GM23338 (cell line): ENCODE results near the gene ZEB2. TPM values are rescaled to one million over a fixed set of nuclear protein-coding genes. Genes with fewer than 3 reads are reported as not detected.

ENCODE experiments used
- ATAC-seq: fragments of 200-7000 bp; cut with Tn5 transposase; 3 replicates; pipeline ENCODE4 v1.9.1; 2020
- DNase-seq: peaks from one replicate; pipeline ENCODE4 v3.0.0-alpha.2; 2015; ENCODE audit warnings: low spot score
- H2AFZ ChIP-seq: fragments of 200-600 bp; sonication (generic); 2 replicates; pipeline ENCODE4 v1.8.0; 2016; ENCODE audit warnings: antibody characterized with exemption, mild to moderate bottlenecking, moderate library complexity
- H3F3A ChIP-seq: fragments of 200-600 bp; sonication (generic); replicated peaks from 2 replicates; pipeline ENCODE4 v1.8.0; 2017; ENCODE audit warnings: antibody characterized with exemption, mixed run types, low read depth
- H3K27ac ChIP-seq: fragments of 200-600 bp; sonication (generic); 2 replicates; pipeline ENCODE4 v1.6.1; 2016; ENCODE audit warnings: low read depth
- H3K27me3 ChIP-seq: fragments of 200-600 bp; sonication (generic); 2 replicates; pipeline ENCODE4 v1.8.0; 2016; ENCODE audit warnings: mild to moderate bottlenecking, mixed run types, moderate library complexity; ENCODE audit not compliant: insufficient read depth
- H3K36me3 ChIP-seq: fragments of 200-600 bp; sonication (generic); 2 replicates; pipeline ENCODE4 v1.8.0; 2016; ENCODE audit warnings: mild to moderate bottlenecking; ENCODE audit not compliant: insufficient read depth
- H3K4me1 ChIP-seq: fragments of 200-600 bp; sonication (generic); 2 replicates; pipeline ENCODE4 v1.8.0; 2016; ENCODE audit warnings: mild to moderate bottlenecking, moderate library complexity; ENCODE audit not compliant: insufficient read depth
- H3K4me2 ChIP-seq: fragments of 200-600 bp; sonication (generic); 2 replicates; pipeline ENCODE4 v1.7.1; 2017; ENCODE audit warnings: mixed run types
- H3K4me3 ChIP-seq: fragments of 200-600 bp; sonication (generic); 2 replicates; pipeline ENCODE4 v1.6.1; 2016; ENCODE audit warnings: mixed run types
- H3K79me2 ChIP-seq: fragments of 200-600 bp; sonication (generic); replicated peaks from 2 replicates; pipeline ENCODE4 v1.8.0; 2017; ENCODE audit warnings: mild to moderate bottlenecking; ENCODE audit not compliant: insufficient read depth
- H3K9me2 ChIP-seq: fragments of 200-600 bp; sonication (generic); 2 replicates; pipeline ENCODE4 v1.8.0; 2017; ENCODE audit not compliant: insufficient read depth
- H4K20me1 ChIP-seq: fragments of 200-600 bp; sonication (generic); replicated peaks from 2 replicates; pipeline ENCODE4 v1.8.0; 2017; ENCODE audit warnings: mild to moderate bottlenecking; ENCODE audit not compliant: insufficient read depth
- H3K27ac Mint-ChIP-seq: 2 replicates; pipeline ENCODE4 v1.8.0; 2020; ENCODE audit warnings: inconsistent platforms, mild to moderate bottlenecking, moderate library complexity, mixed read lengths
- H3K27me3 Mint-ChIP-seq: 3 replicates; pipeline ENCODE4 v1.8.0; 2022; ENCODE audit warnings: low read depth, mild to moderate bottlenecking, moderate library complexity, mixed read lengths, inconsistent platforms; ENCODE audit not compliant: insufficient read depth, poor library complexity
- H3K36me3 Mint-ChIP-seq: 3 replicates; pipeline ENCODE4 v1.8.0; 2021; ENCODE audit warnings: low read depth, mild to moderate bottlenecking, inconsistent platforms, moderate library complexity, mixed read lengths
- H3K4me1 Mint-ChIP-seq: 3 replicates; pipeline ENCODE4 v1.8.0; 2020; ENCODE audit warnings: mild to moderate bottlenecking, inconsistent platforms, mixed read lengths
- H3K4me3 Mint-ChIP-seq: 3 replicates; pipeline ENCODE4 v1.8.0; 2021; ENCODE audit warnings: moderate library complexity, mild to moderate bottlenecking, inconsistent platforms, mixed read lengths
- H3K9me3 Mint-ChIP-seq: 3 replicates; pipeline ENCODE4 v1.8.0; 2020; ENCODE audit warnings: moderate library complexity, mild to moderate bottlenecking, inconsistent platforms, mixed read lengths
- CREB1 ChIP-seq: fragments of 250-450 bp; sonication (Bioruptor Pico); IDR thresholded peaks from 2 replicates; pipeline ENCODE4 v1.5.0; 2020; ENCODE audit warnings: low read depth, mild to moderate bottlenecking, moderate library complexity
- EZH2 ChIP-seq: fragments of 200-600 bp; sonication (generic); IDR thresholded peaks from one replicate; pipeline ENCODE4 v1.8.0; 2017; ENCODE audit warnings: antibody characterized with exemption, mild to moderate bottlenecking, low read depth; ENCODE audit not compliant: unreplicated experiment
- NANOG ChIP-seq: IDR thresholded peaks from 2 replicates; pipeline ENCODE4 v1.6.1; 2016; ENCODE audit warnings: antibody characterized with exemption, borderline replicate concordance
- STAT1 ChIP-seq: IDR thresholded peaks from one replicate; pipeline ENCODE4 v1.6.1; 2016; ENCODE audit warnings: antibody characterized with exemption; ENCODE audit not compliant: unreplicated experiment
- ZNF114 ChIP-seq: fragments of 250-450 bp; sonication (Bioruptor Pico); IDR thresholded peaks from 2 replicates; pipeline ENCODE4 v1.5.0; 2020; ENCODE audit warnings: mild to moderate bottlenecking, moderate library complexity
- polyA plus RNA-seq: library from polyadenylated mRNA; unstranded; fragments of >200 nt; fragmentation: Nextera tagmentation; extraction: Ambion mirVana; gene quantifications from 2 replicates; pipeline ENCODE4 v1.2.1, GENCODE V29; 2016
- total RNA-seq: library from RNA; depleted of rRNA; stranded (reverse); fragments of >200 nt; shearing (Covaris generic); gene quantifications from 2 replicates; pipeline ENCODE4 v1.2.3, GENCODE V29; 2014
- TF ChIP-seq, protein P1 (sequence below): fragments of 250-450 bp; sonication (Bioruptor Pico); IDR thresholded peaks from 2 replicates; pipeline ENCODE4 v1.5.0; 2020; ENCODE audit warnings: mild to moderate bottlenecking, moderate library complexity
- TF ChIP-seq, protein P2 (sequence below): IDR thresholded peaks from one replicate; pipeline ENCODE4 v1.6.1; 2018; ENCODE audit warnings: antibody characterized with exemption; ENCODE audit not compliant: unreplicated experiment

Gene ZEB2
- total and polyA plus RNA-seq, 2 experiments from 2014 or later = 0.45 TPM; not detected in 1

- TF ChIP-seq, protein P1, sequence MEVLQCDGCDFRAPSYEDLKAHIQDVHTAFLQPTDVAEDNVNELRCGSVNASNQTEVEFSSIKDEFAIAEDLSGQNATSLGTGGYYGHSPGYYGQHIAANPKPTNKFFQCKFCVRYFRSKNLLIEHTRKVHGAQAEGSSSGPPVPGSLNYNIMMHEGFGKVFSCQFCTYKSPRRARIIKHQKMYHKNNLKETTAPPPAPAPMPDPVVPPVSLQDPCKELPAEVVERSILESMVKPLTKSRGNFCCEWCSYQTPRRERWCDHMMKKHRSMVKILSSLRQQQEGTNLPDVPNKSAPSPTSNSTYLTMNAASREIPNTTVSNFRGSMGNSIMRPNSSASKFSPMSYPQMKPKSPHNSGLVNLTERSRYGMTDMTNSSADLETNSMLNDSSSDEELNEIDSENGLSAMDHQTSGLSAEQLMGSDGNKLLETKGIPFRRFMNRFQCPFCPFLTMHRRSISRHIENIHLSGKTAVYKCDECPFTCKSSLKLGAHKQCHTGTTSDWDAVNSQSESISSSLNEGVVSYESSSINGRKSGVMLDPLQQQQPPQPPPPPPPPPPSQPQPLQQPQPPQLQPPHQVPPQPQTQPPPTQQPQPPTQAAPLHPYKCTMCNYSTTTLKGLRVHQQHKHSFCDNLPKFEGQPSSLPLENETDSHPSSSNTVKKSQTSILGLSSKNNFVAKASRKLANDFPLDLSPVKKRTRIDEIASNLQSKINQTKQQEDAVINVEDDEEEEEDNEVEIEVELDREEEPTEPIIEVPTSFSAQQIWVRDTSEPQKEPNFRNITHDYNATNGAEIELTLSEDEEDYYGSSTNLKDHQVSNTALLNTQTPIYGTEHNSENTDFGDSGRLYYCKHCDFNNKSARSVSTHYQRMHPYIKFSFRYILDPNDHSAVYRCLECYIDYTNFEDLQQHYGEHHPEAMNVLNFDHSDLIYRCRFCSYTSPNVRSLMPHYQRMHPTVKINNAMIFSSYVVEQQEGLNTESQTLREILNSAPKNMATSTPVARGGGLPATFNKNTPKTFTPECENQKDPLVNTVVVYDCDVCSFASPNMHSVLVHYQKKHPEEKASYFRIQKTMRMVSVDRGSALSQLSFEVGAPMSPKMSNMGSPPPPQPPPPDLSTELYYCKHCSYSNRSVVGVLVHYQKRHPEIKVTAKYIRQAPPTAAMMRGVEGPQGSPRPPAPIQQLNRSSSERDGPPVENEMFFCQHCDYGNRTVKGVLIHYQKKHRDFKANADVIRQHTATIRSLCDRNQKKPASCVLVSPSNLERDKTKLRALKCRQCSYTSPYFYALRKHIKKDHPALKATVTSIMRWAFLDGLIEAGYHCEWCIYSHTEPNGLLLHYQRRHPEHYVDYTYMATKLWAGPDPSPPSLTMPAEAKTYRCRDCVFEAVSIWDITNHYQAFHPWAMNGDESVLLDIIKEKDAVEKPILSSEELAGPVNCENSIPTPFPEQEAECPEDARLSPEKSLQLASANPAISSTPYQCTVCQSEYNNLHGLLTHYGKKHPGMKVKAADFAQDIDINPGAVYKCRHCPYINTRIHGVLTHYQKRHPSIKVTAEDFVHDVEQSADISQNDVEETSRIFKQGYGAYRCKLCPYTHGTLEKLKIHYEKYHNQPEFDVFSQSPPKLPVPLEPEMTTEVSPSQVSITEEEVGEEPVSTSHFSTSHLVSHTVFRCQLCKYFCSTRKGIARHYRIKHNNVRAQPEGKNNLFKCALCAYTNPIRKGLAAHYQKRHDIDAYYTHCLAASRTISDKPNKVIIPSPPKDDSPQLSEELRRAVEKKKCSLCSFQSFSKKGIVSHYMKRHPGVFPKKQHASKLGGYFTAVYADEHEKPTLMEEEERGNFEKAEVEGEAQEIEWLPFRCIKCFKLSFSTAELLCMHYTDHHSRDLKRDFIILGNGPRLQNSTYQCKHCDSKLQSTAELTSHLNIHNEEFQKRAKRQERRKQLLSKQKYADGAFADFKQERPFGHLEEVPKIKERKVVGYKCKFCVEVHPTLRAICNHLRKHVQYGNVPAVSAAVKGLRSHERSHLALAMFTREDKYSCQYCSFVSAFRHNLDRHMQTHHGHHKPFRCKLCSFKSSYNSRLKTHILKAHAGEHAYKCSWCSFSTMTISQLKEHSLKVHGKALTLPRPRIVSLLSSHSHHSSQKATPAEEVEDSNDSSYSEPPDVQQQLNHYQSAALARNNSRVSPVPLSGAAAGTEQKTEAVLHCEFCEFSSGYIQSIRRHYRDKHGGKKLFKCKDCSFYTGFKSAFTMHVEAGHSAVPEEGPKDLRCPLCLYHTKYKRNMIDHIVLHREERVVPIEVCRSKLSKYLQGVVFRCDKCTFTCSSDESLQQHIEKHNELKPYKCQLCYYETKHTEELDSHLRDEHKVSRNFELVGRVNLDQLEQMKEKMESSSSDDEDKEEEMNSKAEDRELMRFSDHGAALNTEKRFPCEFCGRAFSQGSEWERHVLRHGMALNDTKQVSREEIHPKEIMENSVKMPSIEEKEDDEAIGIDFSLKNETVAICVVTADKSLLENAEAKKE (CRISPR knock-in tag) = no peak
- TF ChIP-seq NANOG (no peak), STAT1 (no peak), EZH2 (no peak)
- TF ChIP-seq, protein P2, sequence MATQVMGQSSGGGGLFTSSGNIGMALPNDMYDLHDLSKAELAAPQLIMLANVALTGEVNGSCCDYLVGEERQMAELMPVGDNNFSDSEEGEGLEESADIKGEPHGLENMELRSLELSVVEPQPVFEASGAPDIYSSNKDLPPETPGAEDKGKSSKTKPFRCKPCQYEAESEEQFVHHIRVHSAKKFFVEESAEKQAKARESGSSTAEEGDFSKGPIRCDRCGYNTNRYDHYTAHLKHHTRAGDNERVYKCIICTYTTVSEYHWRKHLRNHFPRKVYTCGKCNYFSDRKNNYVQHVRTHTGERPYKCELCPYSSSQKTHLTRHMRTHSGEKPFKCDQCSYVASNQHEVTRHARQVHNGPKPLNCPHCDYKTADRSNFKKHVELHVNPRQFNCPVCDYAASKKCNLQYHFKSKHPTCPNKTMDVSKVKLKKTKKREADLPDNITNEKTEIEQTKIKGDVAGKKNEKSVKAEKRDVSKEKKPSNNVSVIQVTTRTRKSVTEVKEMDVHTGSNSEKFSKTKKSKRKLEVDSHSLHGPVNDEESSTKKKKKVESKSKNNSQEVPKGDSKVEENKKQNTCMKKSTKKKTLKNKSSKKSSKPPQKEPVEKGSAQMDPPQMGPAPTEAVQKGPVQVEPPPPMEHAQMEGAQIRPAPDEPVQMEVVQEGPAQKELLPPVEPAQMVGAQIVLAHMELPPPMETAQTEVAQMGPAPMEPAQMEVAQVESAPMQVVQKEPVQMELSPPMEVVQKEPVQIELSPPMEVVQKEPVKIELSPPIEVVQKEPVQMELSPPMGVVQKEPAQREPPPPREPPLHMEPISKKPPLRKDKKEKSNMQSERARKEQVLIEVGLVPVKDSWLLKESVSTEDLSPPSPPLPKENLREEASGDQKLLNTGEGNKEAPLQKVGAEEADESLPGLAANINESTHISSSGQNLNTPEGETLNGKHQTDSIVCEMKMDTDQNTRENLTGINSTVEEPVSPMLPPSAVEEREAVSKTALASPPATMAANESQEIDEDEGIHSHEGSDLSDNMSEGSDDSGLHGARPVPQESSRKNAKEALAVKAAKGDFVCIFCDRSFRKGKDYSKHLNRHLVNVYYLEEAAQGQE = no peak
Measured at GRCh38 chr2:144560251-144560650, 40.3 kb upstream of the ZEB2 start (continued).

DNA sequence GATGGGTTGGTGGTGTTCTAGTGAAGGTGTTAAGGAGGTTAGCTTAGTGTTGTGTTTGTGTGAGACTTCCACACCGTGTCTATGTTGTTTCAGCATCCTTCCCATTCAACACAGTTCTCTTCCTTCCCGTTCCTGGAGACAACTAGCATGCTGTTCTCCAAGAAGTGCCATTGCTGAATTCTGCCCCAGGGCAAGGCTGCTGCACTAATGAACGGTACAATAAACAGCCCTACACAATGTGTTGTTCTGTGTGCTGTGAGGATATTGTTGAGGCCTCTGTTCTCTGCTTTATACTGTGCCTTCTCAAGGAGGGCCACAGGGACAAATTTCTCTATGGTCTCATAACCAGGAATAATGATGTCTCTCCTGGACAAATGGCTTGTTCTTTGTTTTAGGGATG lies 39.8 kb upstream of the ZEB2 start:
- Histone ChIP-seq H3K36me3 (no peaks in the 10 kb centered on the region), H3K9me2 (0 out of 2 replicates have a peak, but pooled peaks cover 4% of the 10 kb centered on the region), H4K20me1 (no peaks in the 10 kb centered on the region), H3K27me3 (no peaks in the 10 kb centered on the region), H3K27ac (no peak overlapping the region), H3K4me3 (no peak overlapping the region), H3K4me2 (no peak overlapping the region), H3K4me1 (peaks cover 9% of the 10 kb centered on the region), H3K79me2 (no peaks in the 10 kb centered on the region), H3F3A (no peaks in the 10 kb centered on the region), H2AFZ (no peak overlapping the region)
- DNase-seq (no peak), ATAC-seq (no peak)
- no peak overlapping the region for H3K27ac Mint-ChIP-seq
- no peaks in the 10 kb centered on the region for H3K27me3 Mint-ChIP-seq
- no peaks in the 10 kb centered on the region for H3K9me3 Mint-ChIP-seq
- no peaks in the 10 kb centered on the region for H3K36me3 Mint-ChIP-seq
- peaks cover 3% of the 10 kb centered on the region; the same call in 2 of the 3 replicates for H3K4me1 Mint-ChIP-seq
- no peak overlapping the region for H3K4me3 Mint-ChIP-seq
- TF ChIP-seq CREB1 (CRISPR knock-in tag) = no peak
- no peak for TF ChIP-seq EZH2
- TF ChIP-seq ZNF114 (CRISPR knock-in tag) = no peak
